ENCODE measurements around the gene KDM4C. TPM values are rescaled to one million over a fixed set of nuclear protein-coding genes. Genes with fewer than 3 reads are reported as not detected.
"Not testable (repeated sequence)": the region's sequence is repeated elsewhere in the genome, so short reads cannot be mapped to it uniquely, and the experiment has no call there.

The KDM4C gene
- polyA plus RNA-seq, 1 donor: 21.6 TPM

GRCh38 chr9:6805532-6805931, 47.8 kb downstream of the KDM4C start:
- DNase-seq: no peak

GRCh38 chr9:6806318-6806717, 48.5 kb downstream of the KDM4C start:
- DNase-seq: not testable (repeated sequence)

DNA sequence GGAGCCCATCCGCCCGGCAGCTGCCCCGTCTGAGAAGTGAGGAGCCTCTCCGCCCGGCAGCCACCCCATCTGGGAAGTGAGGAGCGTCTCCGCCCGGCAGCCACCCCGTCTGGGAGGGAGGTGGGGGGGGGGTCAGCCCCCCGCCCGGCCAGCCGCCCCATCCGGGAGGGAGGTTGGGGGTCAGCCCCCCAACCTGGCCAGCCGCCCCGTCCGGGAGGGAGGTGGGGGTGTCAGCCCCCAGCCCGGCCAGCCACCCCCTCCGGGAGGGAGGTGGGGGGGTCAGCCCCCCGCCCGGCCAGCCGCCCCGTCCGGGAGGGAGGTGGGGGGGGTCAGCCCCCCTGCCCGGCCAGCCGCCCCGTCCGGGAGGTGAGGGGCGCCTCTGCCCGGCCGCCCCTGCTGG, 49.9 kb downstream of the KDM4C start:
- not testable (repeated sequence) for DNase-seq

- DNase-seq: no peak
Measured at GRCh38 chr9:6811436-6811835, 53.7 kb downstream of the KDM4C start.

DNA sequence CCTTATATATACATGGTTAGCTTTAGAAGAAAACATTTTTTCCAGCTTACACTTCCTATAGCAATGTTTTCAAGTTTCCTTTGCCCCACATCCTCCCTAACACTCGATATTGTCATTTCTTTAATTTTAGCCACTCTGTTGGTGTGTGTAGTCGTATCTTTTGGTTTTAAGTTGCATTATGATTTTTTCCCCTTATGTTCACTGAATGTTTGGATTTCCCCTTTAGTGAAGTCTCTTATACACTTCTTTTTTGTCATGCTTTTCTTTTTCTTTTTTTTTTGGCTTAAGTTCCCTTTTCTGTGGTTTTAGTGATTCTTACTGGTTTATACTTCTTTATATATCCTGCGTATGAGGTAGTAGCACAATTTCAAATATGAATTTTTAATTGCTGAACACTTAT, 58.8 kb downstream of the KDM4C start:
- DNase-seq: no peak

- DNase-seq: no peak
Measured at GRCh38 chr9:6818292-6818922, 60.6 kb downstream of the KDM4C start.

DNA sequence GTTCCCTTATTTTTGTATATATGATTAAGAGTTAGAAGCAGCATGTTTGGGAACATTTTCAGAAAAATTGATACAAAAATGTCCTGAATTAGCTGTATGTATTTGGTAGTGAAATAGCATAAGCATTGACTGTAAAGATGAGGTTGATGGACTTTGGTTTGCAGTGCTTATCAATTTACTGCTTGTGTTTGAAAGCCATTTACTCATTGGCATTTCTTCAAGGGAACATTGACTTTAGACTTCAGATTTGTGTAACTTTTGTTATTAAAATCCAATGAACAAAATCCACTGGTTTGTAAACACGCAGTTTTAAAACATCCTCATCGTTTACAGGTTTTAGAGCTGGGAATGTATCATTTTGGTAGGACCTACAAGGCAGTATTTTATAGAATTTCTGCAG, 61.3 kb downstream of the KDM4C start:
- DNase-seq: no peak

GRCh38 chr9:6819529-6819928, 61.8 kb downstream of the KDM4C start:
- DNase-seq: no peak

DNA sequence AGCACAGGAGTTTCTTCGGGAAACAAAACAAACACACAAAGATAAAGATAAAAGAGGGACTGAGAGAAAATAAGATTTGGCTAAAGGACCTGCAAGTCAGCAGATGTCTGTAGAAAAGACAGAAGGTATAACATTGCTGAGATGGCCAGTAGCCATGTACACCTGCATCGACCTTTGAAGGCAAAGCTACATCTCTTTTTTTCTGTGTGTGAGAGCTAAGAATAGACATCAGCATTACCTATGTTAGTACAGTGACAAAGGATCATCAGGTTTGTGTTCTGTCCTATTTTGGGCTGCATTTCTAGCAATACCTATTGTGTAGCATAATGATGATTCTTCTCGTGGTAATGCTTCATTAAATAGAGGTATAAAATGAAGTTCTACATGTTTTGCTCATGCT, 64.9 kb downstream of the KDM4C start:
- DNase-seq: no peak

- DNase-seq: peak; percentile 84
Measured at GRCh38 chr9:6827439-6828145, 69.8 kb downstream of the KDM4C start.

- no peak for DNase-seq
Measured at GRCh38 chr9:6829027-6829426, 71.3 kb downstream of the KDM4C start.

DNA sequence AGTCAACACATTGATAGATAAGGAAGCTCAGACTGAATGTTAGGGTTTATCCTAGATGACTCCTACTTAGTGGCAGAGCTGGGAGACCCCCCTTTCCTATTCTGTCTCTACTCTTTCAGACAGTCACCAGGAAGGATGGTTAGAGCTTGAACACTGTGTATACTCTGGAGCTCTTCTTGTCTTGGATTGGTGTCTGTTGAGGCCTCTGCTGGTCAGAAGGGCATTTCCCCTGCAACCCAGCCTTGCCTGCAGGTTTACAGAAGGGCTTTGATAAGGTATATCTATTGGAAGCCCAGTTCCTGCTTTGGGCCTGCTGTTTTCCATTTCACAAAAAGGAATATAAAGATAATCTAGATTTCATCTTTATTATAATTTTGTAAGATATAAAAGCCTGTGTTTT, 71.8 kb downstream of the KDM4C start:
- no peak for DNase-seq

DNA sequence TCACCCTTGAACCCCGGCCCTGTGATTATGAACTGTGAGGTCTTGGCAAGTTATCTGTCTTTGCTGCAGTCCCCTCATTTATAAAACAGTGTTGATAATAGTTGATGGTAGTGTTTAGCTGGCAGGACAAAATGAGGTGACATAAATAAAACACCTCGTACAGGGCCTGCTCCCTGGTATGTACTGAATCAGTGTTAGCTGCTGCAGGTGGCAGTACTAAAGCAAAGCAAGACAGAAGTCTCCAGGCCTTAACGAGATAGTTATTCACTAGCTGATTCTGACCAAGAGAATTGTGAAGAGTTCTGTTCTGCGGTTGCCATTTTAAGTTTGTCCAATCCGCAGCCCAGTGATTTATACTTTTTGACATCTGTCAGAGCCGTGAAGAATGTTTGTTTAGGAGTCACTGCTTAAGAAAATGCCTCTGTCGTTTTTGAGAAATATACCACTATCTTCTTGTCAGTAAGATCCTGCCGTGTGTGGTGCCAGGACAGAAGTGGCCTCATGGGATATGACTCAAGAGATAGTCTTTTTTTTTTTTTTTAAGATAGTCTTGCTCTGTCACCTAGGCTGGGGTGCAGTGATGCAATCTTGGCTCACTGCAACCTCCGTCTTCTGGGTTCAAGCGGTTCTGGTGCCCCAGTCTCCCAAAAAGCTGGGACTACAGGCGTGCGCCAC, 75.9 kb downstream of the KDM4C start:
- DNase-seq: no peak

- no peak for DNase-seq
Measured at GRCh38 chr9:6834306-6834705, 76.5 kb downstream of the KDM4C start.

GRCh38 chr9:6838158-6838557, 80.4 kb downstream of the KDM4C start:
- no peak for DNase-seq

DNA sequence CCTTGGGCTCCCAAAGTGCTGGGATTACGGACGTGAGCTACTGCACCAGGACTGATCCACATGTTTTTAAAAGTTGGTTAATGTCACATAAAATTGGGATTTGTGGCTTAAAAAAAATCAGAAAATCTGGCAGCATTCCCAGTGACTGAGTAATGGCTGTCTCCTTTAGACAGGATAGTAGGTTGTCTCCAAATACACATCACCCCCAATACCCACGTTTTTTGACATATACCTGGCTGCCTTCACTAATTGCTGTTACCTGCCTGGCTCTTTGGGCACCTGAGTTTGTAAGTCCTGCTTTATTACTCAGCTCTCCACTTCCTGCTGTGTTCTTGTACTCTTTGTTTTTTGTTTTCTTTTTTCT, 84.8 kb downstream of the KDM4C start:
- no peak for DNase-seq

DNA sequence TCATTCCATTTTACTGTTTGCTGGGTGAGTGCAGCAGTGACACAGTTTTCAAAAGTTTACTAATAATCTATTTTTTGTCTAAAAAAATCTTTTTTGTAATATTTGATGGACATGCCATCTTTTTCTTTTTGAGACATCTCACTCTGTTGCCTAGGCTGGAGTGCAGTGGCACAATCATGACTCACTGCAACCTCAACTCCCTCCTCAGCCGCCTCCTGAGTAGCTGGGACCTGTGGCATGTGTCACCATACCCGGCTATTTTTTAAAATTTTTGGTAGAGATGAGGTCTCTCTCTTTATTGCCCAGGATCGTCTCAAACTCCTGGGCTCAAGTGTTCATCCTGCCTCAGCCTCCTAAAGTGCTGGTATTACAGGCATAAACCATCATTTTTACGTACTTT, 86.0 kb downstream of the KDM4C start:
- DNase-seq: no peak

- DNase-seq: no peak
Measured at GRCh38 chr9:6844267-6844666, 86.5 kb downstream of the KDM4C start.

GRCh38 chr9:6845128-6845826, 87.5 kb downstream of the KDM4C start:
- DNase-seq: no peak

DNA sequence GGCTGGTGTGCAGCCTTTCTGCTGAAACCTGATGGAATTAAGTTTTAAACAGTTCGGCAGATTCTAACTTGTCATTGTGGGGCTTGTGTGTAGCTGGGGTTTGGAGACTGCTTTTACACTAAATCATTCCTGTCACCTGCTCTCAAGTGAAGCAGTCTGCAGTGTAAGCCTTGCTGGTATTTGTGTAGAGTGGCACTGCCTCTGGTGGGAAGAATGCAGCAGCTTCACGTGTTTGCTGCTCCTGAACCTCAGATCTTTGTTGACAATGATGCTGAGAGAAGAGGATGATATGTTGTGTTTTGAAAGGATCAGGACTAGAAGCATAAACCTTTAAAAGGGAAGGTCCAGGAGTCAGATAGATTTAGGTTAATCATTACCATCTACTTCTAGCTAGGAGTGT, 88.1 kb downstream of the KDM4C start:
- peak; percentile 52 for DNase-seq

DNA sequence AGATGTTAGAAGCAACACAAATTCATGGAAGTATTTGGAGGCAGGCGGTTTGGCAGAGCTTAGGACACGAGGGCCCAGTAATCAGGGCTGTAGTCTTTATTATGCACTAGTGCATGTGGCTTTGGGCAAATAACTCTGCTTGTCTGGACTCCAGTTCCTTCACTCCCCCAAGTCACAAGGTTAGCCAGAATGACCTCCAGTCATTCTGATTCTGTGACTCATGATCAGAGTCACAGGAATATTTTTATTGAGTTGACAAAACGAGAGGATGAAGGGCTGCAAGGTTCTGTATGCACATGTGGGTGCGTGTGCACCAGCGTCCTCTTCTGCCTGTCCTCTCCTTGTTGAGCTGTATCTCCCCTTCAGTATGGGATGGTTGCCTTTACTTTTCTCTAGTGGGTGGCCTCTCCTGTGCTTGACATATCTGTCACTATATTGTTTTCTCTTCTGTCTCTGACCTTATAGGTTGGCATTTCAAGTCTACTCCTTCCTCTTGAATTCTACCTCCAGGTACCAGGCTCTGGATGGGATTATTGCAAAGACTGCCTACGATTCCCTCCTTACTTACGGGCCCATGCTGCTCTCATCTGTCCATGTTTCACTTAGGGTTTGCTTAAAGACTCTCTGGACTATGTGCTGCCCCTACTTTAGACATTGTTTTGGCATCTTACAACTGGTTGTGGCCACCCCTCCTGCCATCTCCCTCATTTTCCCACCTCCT, 94.6 kb downstream of the KDM4C start:
- DNase-seq: no peak

- DNase-seq: no peak
Measured at GRCh38 chr9:6855860-6856259, 98.1 kb downstream of the KDM4C start.
